GM23338 (cell line): ENCODE data around the gene TUBB3. TPM values are rescaled to one million over a fixed set of nuclear protein-coding genes. Genes with fewer than 3 reads are reported as not detected.

Experiments used
- EZH2phosphoT487 ChIP-seq: fragments of 200-600 bp; sonication (generic); IDR thresholded peaks from one replicate; pipeline ENCODE4 v1.8.1; 2018; ENCODE audit warnings: antibody characterized with exemption; ENCODE audit not compliant: unreplicated experiment
- NANOG ChIP-seq: IDR thresholded peaks from 2 replicates; pipeline ENCODE4 v1.6.1; 2016; ENCODE audit warnings: antibody characterized with exemption, borderline replicate concordance
- STAT1 ChIP-seq: IDR thresholded peaks from one replicate; pipeline ENCODE4 v1.6.1; 2016; ENCODE audit warnings: antibody characterized with exemption; ENCODE audit not compliant: unreplicated experiment
- polyA plus RNA-seq: library from polyadenylated mRNA; unstranded; fragments of >200 nt; fragmentation: Nextera tagmentation; extraction: Ambion mirVana; gene quantifications from 2 replicates; pipeline ENCODE4 v1.2.1, GENCODE V29; 2016
- total RNA-seq: library from RNA; depleted of rRNA; stranded (reverse); fragments of >200 nt; shearing (Covaris generic); gene quantifications from 2 replicates; pipeline ENCODE4 v1.2.3, GENCODE V29; 2014
- TF ChIP-seq, protein P1 (sequence below): fragments of 250-450 bp; sonication (Bioruptor Pico); IDR thresholded peaks from 2 replicates; pipeline ENCODE4 v1.5.0; 2020; ENCODE audit warnings: mild to moderate bottlenecking, moderate library complexity
- TF ChIP-seq, protein P2 (sequence below), 2 experiments: fragments of 200-600 bp in 1 of 2; sonication (generic) in 1 of 2; conservative IDR thresholded peaks; 2 replicates each; pipeline versions ENCODE4 v1.5.1 to v1.6.1; 2016 to 2017; ENCODE audit warnings: antibody characterized with exemption in 2 of 2, low read depth in 2 of 2, mild to moderate bottlenecking in 2 of 2, moderate library complexity in 1 of 2
- TF ChIP-seq, protein P3 (sequence below): IDR thresholded peaks from 2 replicates; pipeline ENCODE4 v1.6.1; 2016; ENCODE audit warnings: antibody characterized with exemption
- TF ChIP-seq, protein P4 (sequence below): IDR thresholded peaks from one replicate; pipeline ENCODE4 v1.6.1; 2018; ENCODE audit warnings: antibody characterized with exemption; ENCODE audit not compliant: unreplicated experiment

Gene TUBB3
- total and polyA plus RNA-seq, 2 experiments from 2014 or later = 149 to 443 TPM

DNA sequence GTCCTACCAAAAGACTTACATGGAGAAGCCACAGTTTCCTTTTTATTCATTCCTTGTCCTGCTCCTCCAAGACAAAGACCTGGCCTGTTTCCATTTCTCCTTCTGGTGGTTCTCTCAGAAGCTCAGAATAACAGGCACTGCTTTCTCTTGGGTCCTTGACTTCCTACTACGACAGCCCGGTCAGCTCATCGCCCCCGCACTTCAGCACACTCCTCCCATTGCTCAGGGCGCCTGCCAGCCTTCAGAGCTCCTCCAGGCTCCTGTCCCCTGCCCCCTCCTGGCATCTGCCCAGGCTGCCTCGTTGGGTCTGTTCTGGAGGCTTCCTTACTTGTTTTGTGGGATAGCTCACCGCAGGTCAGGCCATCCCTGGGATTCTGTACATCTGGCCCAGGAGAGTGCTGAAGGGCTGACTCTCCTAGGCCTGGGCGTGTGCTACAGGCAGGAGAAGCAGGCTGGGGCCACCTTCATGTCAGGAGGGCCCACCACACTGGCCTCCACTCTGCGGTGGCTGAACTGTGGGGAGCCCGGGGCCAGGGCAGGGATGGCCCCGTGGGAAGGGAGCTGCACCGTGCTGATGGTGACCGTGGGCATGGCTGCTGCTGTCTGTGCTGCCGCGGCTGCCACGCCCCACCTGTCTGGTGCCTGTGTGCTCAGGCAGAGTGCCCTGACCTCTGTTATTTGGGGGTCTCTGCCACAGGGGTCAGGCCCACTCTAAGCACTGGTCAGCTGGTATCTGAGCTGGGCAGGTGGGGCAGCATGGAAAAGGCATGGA lies 32.1 kb upstream of the TUBB3 start (continued):
- TF ChIP-seq, protein P1, sequence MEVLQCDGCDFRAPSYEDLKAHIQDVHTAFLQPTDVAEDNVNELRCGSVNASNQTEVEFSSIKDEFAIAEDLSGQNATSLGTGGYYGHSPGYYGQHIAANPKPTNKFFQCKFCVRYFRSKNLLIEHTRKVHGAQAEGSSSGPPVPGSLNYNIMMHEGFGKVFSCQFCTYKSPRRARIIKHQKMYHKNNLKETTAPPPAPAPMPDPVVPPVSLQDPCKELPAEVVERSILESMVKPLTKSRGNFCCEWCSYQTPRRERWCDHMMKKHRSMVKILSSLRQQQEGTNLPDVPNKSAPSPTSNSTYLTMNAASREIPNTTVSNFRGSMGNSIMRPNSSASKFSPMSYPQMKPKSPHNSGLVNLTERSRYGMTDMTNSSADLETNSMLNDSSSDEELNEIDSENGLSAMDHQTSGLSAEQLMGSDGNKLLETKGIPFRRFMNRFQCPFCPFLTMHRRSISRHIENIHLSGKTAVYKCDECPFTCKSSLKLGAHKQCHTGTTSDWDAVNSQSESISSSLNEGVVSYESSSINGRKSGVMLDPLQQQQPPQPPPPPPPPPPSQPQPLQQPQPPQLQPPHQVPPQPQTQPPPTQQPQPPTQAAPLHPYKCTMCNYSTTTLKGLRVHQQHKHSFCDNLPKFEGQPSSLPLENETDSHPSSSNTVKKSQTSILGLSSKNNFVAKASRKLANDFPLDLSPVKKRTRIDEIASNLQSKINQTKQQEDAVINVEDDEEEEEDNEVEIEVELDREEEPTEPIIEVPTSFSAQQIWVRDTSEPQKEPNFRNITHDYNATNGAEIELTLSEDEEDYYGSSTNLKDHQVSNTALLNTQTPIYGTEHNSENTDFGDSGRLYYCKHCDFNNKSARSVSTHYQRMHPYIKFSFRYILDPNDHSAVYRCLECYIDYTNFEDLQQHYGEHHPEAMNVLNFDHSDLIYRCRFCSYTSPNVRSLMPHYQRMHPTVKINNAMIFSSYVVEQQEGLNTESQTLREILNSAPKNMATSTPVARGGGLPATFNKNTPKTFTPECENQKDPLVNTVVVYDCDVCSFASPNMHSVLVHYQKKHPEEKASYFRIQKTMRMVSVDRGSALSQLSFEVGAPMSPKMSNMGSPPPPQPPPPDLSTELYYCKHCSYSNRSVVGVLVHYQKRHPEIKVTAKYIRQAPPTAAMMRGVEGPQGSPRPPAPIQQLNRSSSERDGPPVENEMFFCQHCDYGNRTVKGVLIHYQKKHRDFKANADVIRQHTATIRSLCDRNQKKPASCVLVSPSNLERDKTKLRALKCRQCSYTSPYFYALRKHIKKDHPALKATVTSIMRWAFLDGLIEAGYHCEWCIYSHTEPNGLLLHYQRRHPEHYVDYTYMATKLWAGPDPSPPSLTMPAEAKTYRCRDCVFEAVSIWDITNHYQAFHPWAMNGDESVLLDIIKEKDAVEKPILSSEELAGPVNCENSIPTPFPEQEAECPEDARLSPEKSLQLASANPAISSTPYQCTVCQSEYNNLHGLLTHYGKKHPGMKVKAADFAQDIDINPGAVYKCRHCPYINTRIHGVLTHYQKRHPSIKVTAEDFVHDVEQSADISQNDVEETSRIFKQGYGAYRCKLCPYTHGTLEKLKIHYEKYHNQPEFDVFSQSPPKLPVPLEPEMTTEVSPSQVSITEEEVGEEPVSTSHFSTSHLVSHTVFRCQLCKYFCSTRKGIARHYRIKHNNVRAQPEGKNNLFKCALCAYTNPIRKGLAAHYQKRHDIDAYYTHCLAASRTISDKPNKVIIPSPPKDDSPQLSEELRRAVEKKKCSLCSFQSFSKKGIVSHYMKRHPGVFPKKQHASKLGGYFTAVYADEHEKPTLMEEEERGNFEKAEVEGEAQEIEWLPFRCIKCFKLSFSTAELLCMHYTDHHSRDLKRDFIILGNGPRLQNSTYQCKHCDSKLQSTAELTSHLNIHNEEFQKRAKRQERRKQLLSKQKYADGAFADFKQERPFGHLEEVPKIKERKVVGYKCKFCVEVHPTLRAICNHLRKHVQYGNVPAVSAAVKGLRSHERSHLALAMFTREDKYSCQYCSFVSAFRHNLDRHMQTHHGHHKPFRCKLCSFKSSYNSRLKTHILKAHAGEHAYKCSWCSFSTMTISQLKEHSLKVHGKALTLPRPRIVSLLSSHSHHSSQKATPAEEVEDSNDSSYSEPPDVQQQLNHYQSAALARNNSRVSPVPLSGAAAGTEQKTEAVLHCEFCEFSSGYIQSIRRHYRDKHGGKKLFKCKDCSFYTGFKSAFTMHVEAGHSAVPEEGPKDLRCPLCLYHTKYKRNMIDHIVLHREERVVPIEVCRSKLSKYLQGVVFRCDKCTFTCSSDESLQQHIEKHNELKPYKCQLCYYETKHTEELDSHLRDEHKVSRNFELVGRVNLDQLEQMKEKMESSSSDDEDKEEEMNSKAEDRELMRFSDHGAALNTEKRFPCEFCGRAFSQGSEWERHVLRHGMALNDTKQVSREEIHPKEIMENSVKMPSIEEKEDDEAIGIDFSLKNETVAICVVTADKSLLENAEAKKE (CRISPR knock-in tag) = no peak
- TF ChIP-seq EZH2phosphoT487 = no peak
- no peak for TF ChIP-seq NANOG
- TF ChIP-seq, protein P2, sequence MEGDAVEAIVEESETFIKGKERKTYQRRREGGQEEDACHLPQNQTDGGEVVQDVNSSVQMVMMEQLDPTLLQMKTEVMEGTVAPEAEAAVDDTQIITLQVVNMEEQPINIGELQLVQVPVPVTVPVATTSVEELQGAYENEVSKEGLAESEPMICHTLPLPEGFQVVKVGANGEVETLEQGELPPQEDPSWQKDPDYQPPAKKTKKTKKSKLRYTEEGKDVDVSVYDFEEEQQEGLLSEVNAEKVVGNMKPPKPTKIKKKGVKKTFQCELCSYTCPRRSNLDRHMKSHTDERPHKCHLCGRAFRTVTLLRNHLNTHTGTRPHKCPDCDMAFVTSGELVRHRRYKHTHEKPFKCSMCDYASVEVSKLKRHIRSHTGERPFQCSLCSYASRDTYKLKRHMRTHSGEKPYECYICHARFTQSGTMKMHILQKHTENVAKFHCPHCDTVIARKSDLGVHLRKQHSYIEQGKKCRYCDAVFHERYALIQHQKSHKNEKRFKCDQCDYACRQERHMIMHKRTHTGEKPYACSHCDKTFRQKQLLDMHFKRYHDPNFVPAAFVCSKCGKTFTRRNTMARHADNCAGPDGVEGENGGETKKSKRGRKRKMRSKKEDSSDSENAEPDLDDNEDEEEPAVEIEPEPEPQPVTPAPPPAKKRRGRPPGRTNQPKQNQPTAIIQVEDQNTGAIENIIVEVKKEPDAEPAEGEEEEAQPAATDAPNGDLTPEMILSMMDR (conservative IDR thresholded peaks at IDR 0.05; ENCODE audit: low read depth in 2 of 2) = no peak
- no peak for TF ChIP-seq STAT1
- TF ChIP-seq, protein P3, sequence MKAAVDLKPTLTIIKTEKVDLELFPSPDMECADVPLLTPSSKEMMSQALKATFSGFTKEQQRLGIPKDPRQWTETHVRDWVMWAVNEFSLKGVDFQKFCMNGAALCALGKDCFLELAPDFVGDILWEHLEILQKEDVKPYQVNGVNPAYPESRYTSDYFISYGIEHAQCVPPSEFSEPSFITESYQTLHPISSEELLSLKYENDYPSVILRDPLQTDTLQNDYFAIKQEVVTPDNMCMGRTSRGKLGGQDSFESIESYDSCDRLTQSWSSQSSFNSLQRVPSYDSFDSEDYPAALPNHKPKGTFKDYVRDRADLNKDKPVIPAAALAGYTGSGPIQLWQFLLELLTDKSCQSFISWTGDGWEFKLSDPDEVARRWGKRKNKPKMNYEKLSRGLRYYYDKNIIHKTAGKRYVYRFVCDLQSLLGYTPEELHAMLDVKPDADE = no peak
- TF ChIP-seq, protein P4, sequence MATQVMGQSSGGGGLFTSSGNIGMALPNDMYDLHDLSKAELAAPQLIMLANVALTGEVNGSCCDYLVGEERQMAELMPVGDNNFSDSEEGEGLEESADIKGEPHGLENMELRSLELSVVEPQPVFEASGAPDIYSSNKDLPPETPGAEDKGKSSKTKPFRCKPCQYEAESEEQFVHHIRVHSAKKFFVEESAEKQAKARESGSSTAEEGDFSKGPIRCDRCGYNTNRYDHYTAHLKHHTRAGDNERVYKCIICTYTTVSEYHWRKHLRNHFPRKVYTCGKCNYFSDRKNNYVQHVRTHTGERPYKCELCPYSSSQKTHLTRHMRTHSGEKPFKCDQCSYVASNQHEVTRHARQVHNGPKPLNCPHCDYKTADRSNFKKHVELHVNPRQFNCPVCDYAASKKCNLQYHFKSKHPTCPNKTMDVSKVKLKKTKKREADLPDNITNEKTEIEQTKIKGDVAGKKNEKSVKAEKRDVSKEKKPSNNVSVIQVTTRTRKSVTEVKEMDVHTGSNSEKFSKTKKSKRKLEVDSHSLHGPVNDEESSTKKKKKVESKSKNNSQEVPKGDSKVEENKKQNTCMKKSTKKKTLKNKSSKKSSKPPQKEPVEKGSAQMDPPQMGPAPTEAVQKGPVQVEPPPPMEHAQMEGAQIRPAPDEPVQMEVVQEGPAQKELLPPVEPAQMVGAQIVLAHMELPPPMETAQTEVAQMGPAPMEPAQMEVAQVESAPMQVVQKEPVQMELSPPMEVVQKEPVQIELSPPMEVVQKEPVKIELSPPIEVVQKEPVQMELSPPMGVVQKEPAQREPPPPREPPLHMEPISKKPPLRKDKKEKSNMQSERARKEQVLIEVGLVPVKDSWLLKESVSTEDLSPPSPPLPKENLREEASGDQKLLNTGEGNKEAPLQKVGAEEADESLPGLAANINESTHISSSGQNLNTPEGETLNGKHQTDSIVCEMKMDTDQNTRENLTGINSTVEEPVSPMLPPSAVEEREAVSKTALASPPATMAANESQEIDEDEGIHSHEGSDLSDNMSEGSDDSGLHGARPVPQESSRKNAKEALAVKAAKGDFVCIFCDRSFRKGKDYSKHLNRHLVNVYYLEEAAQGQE = no peak
